ENCODE results near the gene FADD.
"Not testable (repeated sequence)": the region's sequence is repeated elsewhere in the genome, so short reads cannot be mapped to it uniquely, and the experiment has no call there.

Gene FADD

GRCh38 chr11:70182266-70182665, 20.8 kb upstream of the FADD start:
- no peak for DNase-seq

GRCh38 chr11:70183032-70183431, 20.1 kb upstream of the FADD start:
- no peak for DNase-seq

GRCh38 chr11:70183483-70184176, 19.5 kb upstream of the FADD start:
- no peak for DNase-seq

- no peak for DNase-seq
These were observed 18.7 kb upstream of the FADD start for GRCh38 chr11:70184396-70184795.

- no peak for DNase-seq
These were observed 17.6 kb upstream of the FADD start for GRCh38 chr11:70185348-70186055.

- DNase-seq = no peak
These were observed 16.7 kb upstream of the FADD start for GRCh38 chr11:70186420-70186819.

- no peak for DNase-seq
These were observed 16.2 kb upstream of the FADD start for GRCh38 chr11:70186936-70187335.

GRCh38 chr11:70187771-70188170, 15.3 kb upstream of the FADD start:
- no peak for DNase-seq

GRCh38 chr11:70189622-70190021, 13.5 kb upstream of the FADD start:
- no peak for DNase-seq

GRCh38 chr11:70191495-70192140, 11.5 kb upstream of the FADD start:
- DNase-seq = peak; percentile 34 to 45

- DNase-seq = no peak
These were observed 10.3 kb upstream of the FADD start for GRCh38 chr11:70192666-70193410.

- no peak for DNase-seq
These were observed 9.4 kb upstream of the FADD start for GRCh38 chr11:70193411-70194292.

GRCh38 chr11:70194792-70195791, 8.0 kb upstream of the FADD start:
- DNase-seq = no peak

GRCh38 chr11:70200212-70200844, 2.8 kb upstream of the FADD start:
- DNase-seq = no peak

GRCh38 chr11:70201047-70201446, 2.0 kb upstream of the FADD start:
- not testable (repeated sequence) for DNase-seq

GRCh38 chr11:70201882-70202861, 924 bp upstream of the FADD start:
- no peak for DNase-seq

- peak; percentile 96 to 99 for DNase-seq
These were observed 812 bp downstream of the FADD start for GRCh38 chr11:70203751-70204465.

- DNase-seq = no peak
These were observed 1.3 kb downstream of the FADD start for GRCh38 chr11:70204466-70204799.

Data from activated CD4-positive, alpha-beta T cell treated with anti-CD3 and anti-CD28 coated beads for 4 hours (primary cell).